WTC11 (cell line): ENCODE measurements around the gene RPL36A. TPM values are rescaled to one million over a fixed set of nuclear protein-coding genes. Genes with fewer than 3 reads are reported as not detected.
A peak's percentile ranks its signal among the peaks of the same experiment; 100 is the strongest.

Source experiments
- ATAC-seq: fragments of 200-7000 bp; cut with Tn5 transposase; 2 replicates; pipeline ENCODE4 v1.10.0; 2021; ENCODE audit warnings: mild to moderate bottlenecking, moderate library complexity
- CTCF ChIA-PET: fragments of 300-600 bp; sonication (Branson Sonifier 250); formaldehyde crosslinking; loops from one replicate; lab custom pipeline; 2021; ENCODE audit warnings: antibody characterized with exemption; lab: Charles Lee
- POLR2A ChIA-PET: fragments of 350-600 bp; sonication (Branson Sonifier 250); formaldehyde crosslinking; loops from one replicate; lab custom pipeline; 2021; ENCODE audit warnings: antibody characterized with exemption; lab: Charles Lee
- DNase-seq: peaks from one replicate; pipeline ENCODE4 v3.0.0; 2021; ENCODE audit warnings: low spot score
- H3K27ac Mint-ChIP-seq: 2 replicates; pipeline ENCODE4 v1.8.0; 2021; ENCODE audit warnings: mixed read lengths
- H3K27me3 Mint-ChIP-seq: 2 replicates; pipeline ENCODE4 v1.8.0; 2021; ENCODE audit warnings: low read depth, mild to moderate bottlenecking, moderate library complexity, mixed read lengths
- H3K36me3 Mint-ChIP-seq: 2 replicates; pipeline ENCODE4 v1.8.0; 2021; ENCODE audit warnings: mixed read lengths
- H3K4me1 Mint-ChIP-seq: 2 replicates; pipeline ENCODE4 v1.8.0; 2022; ENCODE audit warnings: mixed read lengths
- H3K4me3 Mint-ChIP-seq: 2 replicates; pipeline ENCODE4 v1.8.0; 2021; ENCODE audit warnings: mild to moderate bottlenecking, moderate library complexity, mixed read lengths
- H3K9me3 Mint-ChIP-seq: 2 replicates; pipeline ENCODE4 v1.8.0; 2021; ENCODE audit warnings: mixed read lengths
- ARID4B ChIP-seq: sonication (generic); formaldehyde crosslinking; IDR thresholded peaks from 2 replicates; pipeline ENCODE4 v1.8.0; 2023; ENCODE audit warnings: missing genetic modification reagents, mild to moderate bottlenecking, borderline replicate concordance
- ATF1 ChIP-seq: sonication (generic); formaldehyde crosslinking; IDR thresholded peaks from 2 replicates; pipeline ENCODE4 v1.8.1; 2023; ENCODE audit warnings: mild to moderate bottlenecking, moderate library complexity, missing genetic modification reagents
- ATF6 ChIP-seq: sonication (generic); formaldehyde crosslinking; IDR thresholded peaks from 2 replicates; pipeline ENCODE4 v1.8.1; 2023; ENCODE audit warnings: mild to moderate bottlenecking, missing genetic modification reagents
- CTCF ChIP-seq: fragments of 200-600 bp; IDR thresholded peaks from 2 replicates; pipeline ENCODE4 v1.8.0; 2022; ENCODE audit warnings: antibody characterized with exemption
- GRHL2 ChIP-seq: fragments of 250-450 bp; sonication (Bioruptor Pico); IDR thresholded peaks from 2 replicates; pipeline ENCODE4 v1.8.0; 2022; ENCODE audit warnings: mild to moderate bottlenecking, moderate library complexity; ENCODE audit not compliant: insufficient replicate concordance, severe bottlenecking
- MLX ChIP-seq: sonication (generic); formaldehyde crosslinking; IDR thresholded peaks from 2 replicates; pipeline ENCODE4 v1.8.1; 2023; ENCODE audit warnings: mild to moderate bottlenecking, missing genetic modification reagents, moderate library complexity
- NR1H2 ChIP-seq: sonication (generic); formaldehyde crosslinking; IDR thresholded peaks from 2 replicates; pipeline ENCODE4 v1.9.0; 2021; ENCODE audit warnings: mild to moderate bottlenecking, moderate library complexity, missing genetic modification reagents
- OVOL2 ChIP-seq: fragments of 250-450 bp; sonication (Bioruptor Pico); IDR thresholded peaks from 2 replicates; pipeline ENCODE4 v1.9.0; 2021; ENCODE audit warnings: mild to moderate bottlenecking, borderline replicate concordance
- SMAD3 ChIP-seq: sonication (generic); formaldehyde crosslinking; IDR thresholded peaks from 2 replicates; pipeline ENCODE4 v1.8.0; 2022; ENCODE audit warnings: missing genetic modification reagents, mild to moderate bottlenecking, borderline replicate concordance
- USF2 ChIP-seq: sonication (generic); formaldehyde crosslinking; IDR thresholded peaks from 2 replicates; pipeline ENCODE4 v1.8.1; 2023; ENCODE audit warnings: mild to moderate bottlenecking, missing genetic modification reagents, moderate library complexity
- ZNF423 ChIP-seq: fragments of 250-450 bp; sonication (Bioruptor Pico); IDR thresholded peaks from 2 replicates; pipeline ENCODE4 v2.1.2; 2022; ENCODE audit warnings: mild to moderate bottlenecking, moderate library complexity
- ZNF425 ChIP-seq: fragments of 250-450 bp; sonication (Bioruptor Pico); conservative IDR thresholded peaks from 2 replicates; pipeline ENCODE4 v1.9.0; 2021; ENCODE audit warnings: mild to moderate bottlenecking
- total RNA-seq: library from RNA; stranded (reverse); gene quantifications from 3 replicates; pipeline ENCODE4 v1.2.3, GENCODE V29; 2021

RPL36A gene
- total RNA-seq, 1 experiment from 2014 or later, result 320 TPM

- no peak for TF ChIP-seq ARID4B (CRISPR knock-in tag)
- no peak for TF ChIP-seq OVOL2
- TF ChIP-seq CTCF, result no peak
- no peak for TF ChIP-seq GRHL2 (CRISPR knock-in tag)
- TF ChIP-seq ZNF425 (CRISPR knock-in tag), result no peak
- TF ChIP-seq ATF1, result no peak
- no peak for TF ChIP-seq SMAD3
- no peak for TF ChIP-seq NR1H2 (CRISPR knock-in tag)
- TF ChIP-seq MLX (CRISPR knock-in tag), result no peak
- no peak for TF ChIP-seq ZNF423 (CRISPR knock-in tag)
- no peak for TF ChIP-seq ATF6 (CRISPR knock-in tag)
Measured at GRCh38 chrX:101399825-101400224, 9.0 kb downstream of the RPL36A start (continued).

- DNase-seq (no peak), ATAC-seq (no peak; the same call in 1 of the 2 replicates)
- CTCF ChIA-PET, result no interaction called here
- H3K9me3 Mint-ChIP-seq, result no peaks in the 10 kb centered on the region
- POLR2A ChIA-PET, result interaction anchor here (0.6 kb wide), 1 partner anchor 17 kb away, joined by 3 read pairs; the partner anchor contains the start of gene RPL36A
- H3K27ac Mint-ChIP-seq, result peak overlapping the region; percentile 96
- peaks cover 14% of the 10 kb centered on the region for H3K4me1 Mint-ChIP-seq
- H3K4me3 Mint-ChIP-seq, result peak overlapping the region; percentile 99
- H3K36me3 Mint-ChIP-seq, result peaks cover 19% of the 10 kb centered on the region
- TF ChIP-seq ATF6 (CRISPR knock-in tag), result no peak
- TF ChIP-seq USF2 (CRISPR knock-in tag), result no peak
- no peaks in the 10 kb centered on the region for H3K27me3 Mint-ChIP-seq
Measured at GRCh38 chrX:101407167-101407747, 16.4 kb downstream of the RPL36A start.
